GM12865 (cell line): ENCODE measurements around the gene TACR1.

ENCODE experiments used
- DNase-seq: peaks from one replicate; pipeline ENCODE4 v3.0.0; 2010; ENCODE audit warnings: low read depth
- H3K4me3 ChIP-seq: 2 replicates; pipeline ENCODE4 v1.5.1; 2011; ENCODE audit warnings: mild to moderate bottlenecking, low read depth, low read length, control low read depth
- TF ChIP-seq, protein P1 (sequence below): IDR thresholded peaks from 2 replicates; pipeline ENCODE4 v1.5.1; 2011; ENCODE audit warnings: low read length, control low read depth, low read depth, inconsistent platforms; ENCODE audit not compliant: insufficient read depth; ENCODE audit errors: missing control alignments

TACR1 gene

GRCh38 chr2:75025216-75025615 is 174.1 kb downstream of the TACR1 start:
- DNase-seq: no peak
- H3K4me3 ChIP-seq: no peak overlapping the region
- TF ChIP-seq, protein P1, sequence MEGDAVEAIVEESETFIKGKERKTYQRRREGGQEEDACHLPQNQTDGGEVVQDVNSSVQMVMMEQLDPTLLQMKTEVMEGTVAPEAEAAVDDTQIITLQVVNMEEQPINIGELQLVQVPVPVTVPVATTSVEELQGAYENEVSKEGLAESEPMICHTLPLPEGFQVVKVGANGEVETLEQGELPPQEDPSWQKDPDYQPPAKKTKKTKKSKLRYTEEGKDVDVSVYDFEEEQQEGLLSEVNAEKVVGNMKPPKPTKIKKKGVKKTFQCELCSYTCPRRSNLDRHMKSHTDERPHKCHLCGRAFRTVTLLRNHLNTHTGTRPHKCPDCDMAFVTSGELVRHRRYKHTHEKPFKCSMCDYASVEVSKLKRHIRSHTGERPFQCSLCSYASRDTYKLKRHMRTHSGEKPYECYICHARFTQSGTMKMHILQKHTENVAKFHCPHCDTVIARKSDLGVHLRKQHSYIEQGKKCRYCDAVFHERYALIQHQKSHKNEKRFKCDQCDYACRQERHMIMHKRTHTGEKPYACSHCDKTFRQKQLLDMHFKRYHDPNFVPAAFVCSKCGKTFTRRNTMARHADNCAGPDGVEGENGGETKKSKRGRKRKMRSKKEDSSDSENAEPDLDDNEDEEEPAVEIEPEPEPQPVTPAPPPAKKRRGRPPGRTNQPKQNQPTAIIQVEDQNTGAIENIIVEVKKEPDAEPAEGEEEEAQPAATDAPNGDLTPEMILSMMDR: no peak

DNA sequence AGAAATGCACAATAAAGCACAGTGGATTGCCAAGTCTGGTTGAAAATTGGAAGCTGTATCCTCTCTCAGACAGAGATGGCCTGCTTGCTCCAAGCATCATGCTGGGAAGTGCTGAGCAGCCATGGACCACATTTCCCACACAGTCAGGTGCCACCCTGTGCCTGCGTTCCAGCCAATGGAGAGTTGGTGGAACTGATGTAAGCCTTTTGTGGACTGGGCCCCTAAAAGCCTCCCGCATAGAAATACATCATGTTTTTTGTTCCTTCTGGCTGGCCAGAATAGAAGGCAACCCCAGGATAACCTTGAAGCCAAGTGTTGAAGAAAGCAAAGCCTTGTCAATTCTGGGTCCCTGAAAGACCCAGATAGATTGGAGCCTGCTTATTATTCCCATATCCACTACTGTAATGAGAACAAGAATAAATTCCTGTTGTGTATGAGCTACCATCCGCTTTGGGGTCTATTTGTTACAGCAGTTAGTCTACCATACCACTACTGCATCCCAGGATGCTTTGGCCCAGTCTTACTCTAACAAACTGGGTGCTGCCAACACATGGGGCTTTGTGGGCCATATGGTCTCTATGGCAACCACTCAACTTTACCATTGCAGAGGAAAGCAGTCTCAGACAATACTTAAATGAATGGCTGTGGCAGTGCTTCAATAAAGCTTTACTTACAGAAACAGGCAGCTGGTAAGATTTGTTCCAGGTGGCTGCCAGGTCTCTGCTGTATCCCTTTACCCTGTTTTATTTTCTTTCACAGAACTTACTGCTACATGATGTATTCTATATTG is 175.5 kb downstream of the TACR1 start:
- no peak for DNase-seq
- H3K4me3 ChIP-seq: no peak overlapping the region

DNA sequence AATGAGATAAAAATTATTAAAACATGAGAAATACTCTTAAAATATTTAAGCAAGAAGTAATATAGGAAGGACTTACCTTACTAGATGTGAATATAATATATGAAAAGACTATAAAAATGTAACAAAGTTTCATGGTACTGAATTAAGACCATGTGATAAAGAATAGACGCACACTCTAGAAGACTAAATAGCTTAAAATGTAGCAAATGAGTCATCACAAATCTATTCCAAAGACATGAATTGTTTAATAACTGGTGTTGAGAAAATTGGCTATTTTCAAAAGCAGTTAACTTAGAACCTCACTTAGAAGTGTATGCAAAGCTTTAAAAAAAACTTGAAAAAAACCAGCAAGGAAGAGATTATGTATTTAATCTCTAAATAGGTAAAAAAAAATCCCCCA is 176.8 kb downstream of the TACR1 start:
- no peak for DNase-seq
- H3K4me3 ChIP-seq: no peak overlapping the region
- TF ChIP-seq, protein P1: no peak

More for the DNA sequence above, 175.5 kb downstream of the TACR1 start:
- TF ChIP-seq, protein P1: no peak

DNA sequence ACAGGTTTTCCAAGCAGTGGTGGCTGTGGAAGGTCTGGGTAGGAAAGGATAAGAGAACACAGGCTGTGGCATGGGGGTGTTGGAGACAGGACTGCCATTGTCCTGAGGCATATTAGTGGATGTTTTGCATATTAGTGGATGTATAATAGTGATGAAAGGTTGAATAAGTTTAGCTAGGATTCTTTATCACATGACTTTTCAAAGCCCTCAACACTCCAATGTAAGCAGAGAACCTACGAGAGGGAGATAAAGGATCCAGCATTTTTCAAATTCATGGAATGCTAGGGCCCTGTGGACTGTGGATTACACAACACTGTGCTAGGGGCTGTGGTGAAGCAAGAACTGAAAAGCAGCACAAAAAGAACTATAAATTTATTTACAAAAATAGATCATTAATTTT is 177.6 kb downstream of the TACR1 start:
- no peak for DNase-seq
- TF ChIP-seq, protein P1: no peak
- no peak overlapping the region for H3K4me3 ChIP-seq

DNA sequence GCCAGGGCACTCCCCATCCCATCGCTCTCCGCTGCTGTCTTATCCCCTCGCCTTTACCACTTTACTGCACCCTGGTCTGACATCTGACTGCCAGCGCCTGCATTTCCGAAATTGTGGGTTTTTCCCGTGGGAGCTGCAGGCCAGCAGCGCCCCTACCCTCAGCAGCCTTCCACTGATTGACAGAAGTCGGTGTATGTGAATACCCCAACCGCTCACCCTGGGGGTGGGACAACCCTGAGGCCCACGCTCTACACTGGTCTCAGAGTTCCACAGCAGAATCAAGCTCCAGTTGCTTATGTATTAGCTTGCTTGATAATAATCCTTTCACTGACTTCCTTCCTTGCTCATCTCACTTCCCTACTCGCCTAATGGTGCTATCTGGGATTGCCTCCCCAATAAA is 178.8 kb downstream of the TACR1 start:
- no peak overlapping the region for H3K4me3 ChIP-seq
- TF ChIP-seq, protein P1: no peak
- no peak for DNase-seq

DNA sequence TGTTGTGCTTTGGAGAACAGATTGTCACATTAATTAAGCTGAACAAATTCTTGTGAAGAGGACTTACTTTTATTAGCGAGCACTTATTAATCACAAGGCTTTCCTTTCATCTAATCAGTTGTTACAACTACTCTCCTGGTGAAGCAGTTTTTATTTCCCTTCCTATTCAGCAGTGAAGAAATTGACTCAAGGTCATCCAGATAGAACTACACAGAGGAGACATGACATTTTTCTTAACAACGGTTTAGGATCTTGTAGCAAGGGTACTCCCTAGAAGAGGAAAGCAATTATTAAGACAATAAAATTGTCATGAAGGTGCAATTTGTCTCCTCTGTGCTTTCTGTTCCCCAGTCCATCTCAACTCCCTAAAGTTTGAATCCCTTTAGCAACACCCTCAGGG is 179.5 kb downstream of the TACR1 start:
- DNase-seq: no peak
- H3K4me3 ChIP-seq: no peak overlapping the region
- TF ChIP-seq, protein P1: no peak

DNA sequence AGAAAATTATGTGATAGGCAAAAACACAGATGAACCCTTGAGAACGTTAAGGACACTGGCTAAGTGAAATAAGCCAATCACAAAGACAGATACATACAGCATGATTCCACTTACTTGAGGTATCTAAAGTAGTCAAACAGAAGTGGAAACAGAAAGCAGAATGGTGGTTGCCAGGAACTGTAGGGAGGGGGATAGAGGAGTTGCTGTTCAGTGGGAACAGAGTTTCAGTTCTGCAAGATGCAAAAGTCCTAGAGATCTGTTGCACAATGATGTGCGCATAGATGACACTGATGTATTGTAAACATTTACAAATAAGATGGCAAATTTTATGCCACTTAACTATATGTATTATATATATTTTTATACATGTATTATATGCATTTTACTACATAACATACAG is 181.2 kb downstream of the TACR1 start:
- no peak overlapping the region for H3K4me3 ChIP-seq
- peak; percentile 17 for DNase-seq
- TF ChIP-seq, protein P1: no peak
